ENCODE measurements around the gene SLC10A2. TPM values are rescaled to one million over a fixed set of nuclear protein-coding genes. Genes with fewer than 3 reads are reported as not detected.

Gene SLC10A2
- total and polyA plus RNA-seq, 4 donors: not detected

DNA sequence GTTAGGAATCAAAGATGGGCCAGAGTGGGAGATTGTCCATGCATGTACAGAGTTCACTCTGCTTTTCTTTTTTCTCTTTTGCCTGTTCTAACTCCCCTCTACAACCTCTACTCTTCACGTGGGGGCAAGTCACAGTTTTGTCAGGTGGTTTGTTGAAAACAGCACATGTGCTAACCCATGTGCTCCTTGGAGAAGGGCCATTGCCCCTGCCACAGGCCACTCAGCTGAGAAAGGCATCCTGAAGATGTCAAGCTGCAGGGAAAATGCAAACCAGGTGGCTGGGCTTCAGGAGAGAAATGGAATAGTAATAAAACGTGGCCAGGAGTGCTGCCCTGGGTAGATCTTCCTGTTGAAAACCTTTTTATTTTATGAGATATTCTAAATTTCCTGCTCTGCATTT, 35.3 kb upstream of the SLC10A2 start (continued):
- TF ChIP-seq, protein P1, sequence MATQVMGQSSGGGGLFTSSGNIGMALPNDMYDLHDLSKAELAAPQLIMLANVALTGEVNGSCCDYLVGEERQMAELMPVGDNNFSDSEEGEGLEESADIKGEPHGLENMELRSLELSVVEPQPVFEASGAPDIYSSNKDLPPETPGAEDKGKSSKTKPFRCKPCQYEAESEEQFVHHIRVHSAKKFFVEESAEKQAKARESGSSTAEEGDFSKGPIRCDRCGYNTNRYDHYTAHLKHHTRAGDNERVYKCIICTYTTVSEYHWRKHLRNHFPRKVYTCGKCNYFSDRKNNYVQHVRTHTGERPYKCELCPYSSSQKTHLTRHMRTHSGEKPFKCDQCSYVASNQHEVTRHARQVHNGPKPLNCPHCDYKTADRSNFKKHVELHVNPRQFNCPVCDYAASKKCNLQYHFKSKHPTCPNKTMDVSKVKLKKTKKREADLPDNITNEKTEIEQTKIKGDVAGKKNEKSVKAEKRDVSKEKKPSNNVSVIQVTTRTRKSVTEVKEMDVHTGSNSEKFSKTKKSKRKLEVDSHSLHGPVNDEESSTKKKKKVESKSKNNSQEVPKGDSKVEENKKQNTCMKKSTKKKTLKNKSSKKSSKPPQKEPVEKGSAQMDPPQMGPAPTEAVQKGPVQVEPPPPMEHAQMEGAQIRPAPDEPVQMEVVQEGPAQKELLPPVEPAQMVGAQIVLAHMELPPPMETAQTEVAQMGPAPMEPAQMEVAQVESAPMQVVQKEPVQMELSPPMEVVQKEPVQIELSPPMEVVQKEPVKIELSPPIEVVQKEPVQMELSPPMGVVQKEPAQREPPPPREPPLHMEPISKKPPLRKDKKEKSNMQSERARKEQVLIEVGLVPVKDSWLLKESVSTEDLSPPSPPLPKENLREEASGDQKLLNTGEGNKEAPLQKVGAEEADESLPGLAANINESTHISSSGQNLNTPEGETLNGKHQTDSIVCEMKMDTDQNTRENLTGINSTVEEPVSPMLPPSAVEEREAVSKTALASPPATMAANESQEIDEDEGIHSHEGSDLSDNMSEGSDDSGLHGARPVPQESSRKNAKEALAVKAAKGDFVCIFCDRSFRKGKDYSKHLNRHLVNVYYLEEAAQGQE (IDR thresholded peaks at IDR 0.05): no peak
- TF ChIP-seq, protein P2, sequence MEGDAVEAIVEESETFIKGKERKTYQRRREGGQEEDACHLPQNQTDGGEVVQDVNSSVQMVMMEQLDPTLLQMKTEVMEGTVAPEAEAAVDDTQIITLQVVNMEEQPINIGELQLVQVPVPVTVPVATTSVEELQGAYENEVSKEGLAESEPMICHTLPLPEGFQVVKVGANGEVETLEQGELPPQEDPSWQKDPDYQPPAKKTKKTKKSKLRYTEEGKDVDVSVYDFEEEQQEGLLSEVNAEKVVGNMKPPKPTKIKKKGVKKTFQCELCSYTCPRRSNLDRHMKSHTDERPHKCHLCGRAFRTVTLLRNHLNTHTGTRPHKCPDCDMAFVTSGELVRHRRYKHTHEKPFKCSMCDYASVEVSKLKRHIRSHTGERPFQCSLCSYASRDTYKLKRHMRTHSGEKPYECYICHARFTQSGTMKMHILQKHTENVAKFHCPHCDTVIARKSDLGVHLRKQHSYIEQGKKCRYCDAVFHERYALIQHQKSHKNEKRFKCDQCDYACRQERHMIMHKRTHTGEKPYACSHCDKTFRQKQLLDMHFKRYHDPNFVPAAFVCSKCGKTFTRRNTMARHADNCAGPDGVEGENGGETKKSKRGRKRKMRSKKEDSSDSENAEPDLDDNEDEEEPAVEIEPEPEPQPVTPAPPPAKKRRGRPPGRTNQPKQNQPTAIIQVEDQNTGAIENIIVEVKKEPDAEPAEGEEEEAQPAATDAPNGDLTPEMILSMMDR (IDR thresholded peaks at IDR 0.05; ENCODE audit: low read depth, low read length, missing input control): no peak
- no peak for TF ChIP-seq JUND (IDR thresholded peaks at IDR 0.05)

GRCh38 chr13:103100830-103101229, 34.6 kb upstream of the SLC10A2 start:
- Histone ChIP-seq H3K27ac (ENCODE audit: low read depth in 1 of 2, low read length in 2 of 2) (no peak overlapping the region), H3K36me3 (ENCODE audit: control insufficient read depth in 4 of 4, insufficient read depth in 3 of 4, low read depth in 1 of 4, low read length in 3 of 4) (no peaks in the 10 kb centered on the region), H3K4me1 (ENCODE audit: control insufficient read depth in 4 of 4, insufficient read depth in 4 of 4, low read length in 3 of 4) (no peaks in the 10 kb centered on the region), H3K4me3 (ENCODE audit: low read depth in 1 of 3, low read length in 3 of 3) (no peak overlapping the region), H3K9ac (ENCODE audit: low read depth in 1 of 2, low read length in 2 of 2) (no peak overlapping the region), H3K27me3 (ENCODE audit: control insufficient read depth in 4 of 4, insufficient read depth in 4 of 4, low read length in 3 of 4) (no peaks in the 10 kb centered on the region), H3K9me3 (ENCODE audit: control insufficient read depth in 4 of 4, low read length in 3 of 4) (no peaks in the 10 kb centered on the region)
- TF ChIP-seq, protein P3, sequence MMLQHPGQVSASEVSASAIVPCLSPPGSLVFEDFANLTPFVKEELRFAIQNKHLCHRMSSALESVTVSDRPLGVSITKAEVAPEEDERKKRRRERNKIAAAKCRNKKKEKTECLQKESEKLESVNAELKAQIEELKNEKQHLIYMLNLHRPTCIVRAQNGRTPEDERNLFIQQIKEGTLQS (IDR thresholded peaks at IDR 0.05): no peak
- TF ChIP-seq, protein P1 (IDR thresholded peaks at IDR 0.05): no peak
- TF ChIP-seq HNF4G (IDR thresholded peaks at IDR 0.05): no peak
- no peak for TF ChIP-seq JUND (IDR thresholded peaks at IDR 0.05)
- TF ChIP-seq, protein P4, sequence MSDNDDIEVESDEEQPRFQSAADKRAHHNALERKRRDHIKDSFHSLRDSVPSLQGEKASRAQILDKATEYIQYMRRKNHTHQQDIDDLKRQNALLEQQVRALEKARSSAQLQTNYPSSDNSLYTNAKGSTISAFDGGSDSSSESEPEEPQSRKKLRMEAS (IDR thresholded peaks at IDR 0.05): no peak
- TF ChIP-seq, protein P5, sequence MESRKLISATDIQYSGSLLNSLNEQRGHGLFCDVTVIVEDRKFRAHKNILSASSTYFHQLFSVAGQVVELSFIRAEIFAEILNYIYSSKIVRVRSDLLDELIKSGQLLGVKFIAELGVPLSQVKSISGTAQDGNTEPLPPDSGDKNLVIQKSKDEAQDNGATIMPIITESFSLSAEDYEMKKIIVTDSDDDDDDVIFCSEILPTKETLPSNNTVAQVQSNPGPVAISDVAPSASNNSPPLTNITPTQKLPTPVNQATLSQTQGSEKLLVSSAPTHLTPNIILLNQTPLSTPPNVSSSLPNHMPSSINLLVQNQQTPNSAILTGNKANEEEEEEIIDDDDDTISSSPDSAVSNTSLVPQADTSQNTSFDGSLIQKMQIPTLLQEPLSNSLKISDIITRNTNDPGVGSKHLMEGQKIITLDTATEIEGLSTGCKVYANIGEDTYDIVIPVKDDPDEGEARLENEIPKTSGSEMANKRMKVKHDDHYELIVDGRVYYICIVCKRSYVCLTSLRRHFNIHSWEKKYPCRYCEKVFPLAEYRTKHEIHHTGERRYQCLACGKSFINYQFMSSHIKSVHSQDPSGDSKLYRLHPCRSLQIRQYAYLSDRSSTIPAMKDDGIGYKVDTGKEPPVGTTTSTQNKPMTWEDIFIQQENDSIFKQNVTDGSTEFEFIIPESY (IDR thresholded peaks at IDR 0.05): no peak
- no peak for TF ChIP-seq EGR1 (IDR thresholded peaks at IDR 0.05; ENCODE audit: low read depth in 2 of 2)
- no peak for TF ChIP-seq NR2F2 (IDR thresholded peaks at IDR 0.05)
- no peak for TF ChIP-seq YY1 (IDR thresholded peaks at IDR 0.05)
- TF ChIP-seq, protein P2 (IDR thresholded peaks at IDR 0.05; ENCODE audit: low read depth, low read length, missing input control): no peak
- TF ChIP-seq TAF1 (conservative IDR thresholded peaks at IDR 0.05): no peak
- TF ChIP-seq FOXA1 (IDR thresholded peaks at IDR 0.05): no peak
- no peak for TF ChIP-seq RXRA (IDR thresholded peaks at IDR 0.05)
- DNase-seq (ENCODE audit: low spot score): no peak
